ENCODE data around the gene GIMD1.

Gene GIMD1

DNA sequence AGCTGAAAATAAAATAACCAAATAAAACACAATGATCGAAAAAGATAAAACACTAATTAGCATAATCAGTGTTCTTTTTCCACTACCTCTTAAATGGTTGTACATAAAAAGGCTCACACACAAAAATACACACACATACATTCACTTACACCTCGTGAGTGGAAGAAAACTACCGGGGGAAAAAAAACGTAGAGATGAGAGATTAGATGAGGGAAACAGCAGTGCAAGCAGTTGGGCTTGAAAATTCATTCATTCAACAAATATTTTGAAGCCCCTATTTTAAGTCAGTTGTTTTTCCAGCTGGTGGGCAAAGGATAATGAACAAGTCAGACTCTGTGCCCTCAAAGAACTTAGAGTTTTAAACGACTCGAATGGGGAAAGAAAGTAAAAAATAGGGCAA lies 53.6 kb downstream of the GIMD1 start:
- DNase-seq (ENCODE audit: low spot score): no peak

DNA sequence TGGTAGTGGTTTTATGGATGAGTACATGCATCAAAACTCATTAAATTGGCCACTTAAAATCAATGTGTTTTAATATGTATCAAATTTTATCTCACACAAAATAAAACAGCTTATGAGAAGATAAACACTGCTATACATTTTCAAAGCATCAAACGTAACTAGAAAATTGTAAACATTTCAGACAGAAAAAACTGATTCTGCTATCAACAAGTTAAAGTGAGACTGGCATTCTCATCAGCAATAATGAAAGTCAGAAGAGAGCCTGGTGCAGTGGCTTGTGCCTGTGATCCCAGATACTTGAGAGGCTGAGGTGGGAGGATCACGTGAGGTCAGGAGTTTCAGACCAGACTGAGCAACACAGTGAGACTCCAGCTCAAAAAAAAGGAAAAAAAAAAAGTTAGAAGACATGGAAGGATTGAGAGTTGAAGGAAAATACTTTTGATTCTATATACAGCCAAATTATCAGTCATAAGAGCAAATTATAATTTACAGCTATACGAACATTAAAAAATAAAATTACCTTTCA lies 55.5 kb downstream of the GIMD1 start:
- no peak for DNase-seq (ENCODE audit: low spot score)

DNA sequence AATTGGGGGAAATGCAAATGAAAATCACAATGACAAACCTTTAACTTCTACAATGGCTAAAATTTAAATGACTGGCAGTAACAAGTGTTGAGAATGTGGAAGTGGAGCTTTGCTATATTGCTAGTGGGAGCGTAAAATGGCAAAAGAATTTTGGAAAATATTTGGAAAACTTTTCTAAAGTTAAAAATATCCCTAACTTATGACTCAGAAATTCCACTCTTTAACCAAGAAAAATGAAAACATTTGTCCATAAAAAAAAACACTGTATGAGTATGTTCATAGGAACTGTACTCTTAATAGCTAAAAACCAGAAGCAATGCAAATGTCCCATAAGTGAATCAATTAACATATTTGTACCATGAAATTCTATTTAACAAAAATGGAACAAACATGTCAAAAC lies 56.2 kb downstream of the GIMD1 start:
- DNase-seq (ENCODE audit: low spot score): no peak

All from iPS-NIHi11 (cell line).